Activated naive CD4-positive, alpha-beta T cell treated with anti-CD3 and anti-CD28 coated beads, Interleukin-2, amount 10 ng/mL, durations not matched to agents 7 days and 5 days (primary cell): ENCODE measurements around the gene KIN.

Experiments used
- CTCF ChIA-PET: fragments of 350-600 bp; sonication (Branson Sonifier 250); formaldehyde crosslinking; loops from one replicate; lab custom pipeline; 2021; ENCODE audit warnings: antibody characterized with exemption; lab: Charles Lee
- DNase-seq: peaks from one replicate; pipeline ENCODE4 v3.0.0-alpha.2; 2020
- H3K27ac Mint-ChIP-seq: one replicate; pipeline ENCODE4 v1.8.0; 2021; ENCODE audit warnings: mild to moderate bottlenecking, moderate library complexity, mixed read lengths
- H3K27me3 Mint-ChIP-seq: one replicate; pipeline ENCODE4 v1.8.0; 2021; ENCODE audit warnings: mild to moderate bottlenecking, mixed read lengths
- H3K36me3 Mint-ChIP-seq: one replicate; pipeline ENCODE4 v1.8.0; 2021; ENCODE audit warnings: mixed read lengths
- H3K4me1 Mint-ChIP-seq: one replicate; pipeline ENCODE4 v1.8.0; 2021; ENCODE audit warnings: mixed read lengths
- H3K4me3 Mint-ChIP-seq: one replicate; pipeline ENCODE4 v1.8.0; 2021; ENCODE audit warnings: mild to moderate bottlenecking, moderate library complexity, mixed read lengths
- H3K9me3 Mint-ChIP-seq: one replicate; pipeline ENCODE4 v1.8.0; 2021; ENCODE audit warnings: mixed read lengths

The KIN gene, protein sequence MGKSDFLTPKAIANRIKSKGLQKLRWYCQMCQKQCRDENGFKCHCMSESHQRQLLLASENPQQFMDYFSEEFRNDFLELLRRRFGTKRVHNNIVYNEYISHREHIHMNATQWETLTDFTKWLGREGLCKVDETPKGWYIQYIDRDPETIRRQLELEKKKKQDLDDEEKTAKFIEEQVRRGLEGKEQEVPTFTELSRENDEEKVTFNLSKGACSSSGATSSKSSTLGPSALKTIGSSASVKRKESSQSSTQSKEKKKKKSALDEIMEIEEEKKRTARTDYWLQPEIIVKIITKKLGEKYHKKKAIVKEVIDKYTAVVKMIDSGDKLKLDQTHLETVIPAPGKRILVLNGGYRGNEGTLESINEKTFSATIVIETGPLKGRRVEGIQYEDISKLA

DNA sequence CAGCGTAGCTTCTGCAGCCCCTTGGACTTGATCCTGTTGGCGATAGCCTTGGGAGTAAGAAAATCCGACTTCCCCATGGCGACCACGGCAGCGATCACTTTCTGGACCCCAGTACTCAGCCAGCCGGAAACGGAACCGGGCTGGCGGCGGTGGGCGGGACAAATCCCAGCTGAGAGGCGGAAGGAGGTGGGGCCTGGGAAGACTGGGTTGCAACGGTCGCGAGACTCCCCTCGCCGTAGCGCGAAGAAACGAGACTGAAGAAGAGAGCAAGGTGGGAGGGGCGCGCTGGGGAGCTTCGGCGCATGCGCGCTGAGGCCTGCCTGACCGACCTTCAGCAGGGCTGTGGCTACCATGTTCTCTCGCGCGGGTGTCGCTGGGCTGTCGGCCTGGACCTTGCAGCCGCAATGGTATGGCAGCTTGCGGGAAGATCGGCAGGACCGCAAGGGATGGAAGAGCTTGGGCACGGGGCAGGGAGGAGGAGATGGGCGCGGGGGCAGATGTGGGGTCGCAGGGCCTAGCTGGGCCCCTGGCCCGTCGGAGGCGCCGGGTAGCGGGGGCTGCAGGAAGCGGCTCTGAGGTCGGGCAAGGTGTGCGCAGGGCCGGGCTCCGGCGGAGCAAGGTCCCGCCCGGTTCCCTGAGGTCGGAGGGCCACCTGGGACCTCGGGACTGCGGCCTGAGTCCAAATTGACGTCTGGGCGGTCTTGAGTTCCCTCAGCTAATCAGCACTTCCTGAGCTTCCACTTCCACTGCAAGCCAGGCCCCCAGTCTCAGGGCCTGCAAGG is at the start of gene KIN, which contains the start of gene ATP5F1C:
Gene KIN (minus strand): TSS at position 137 of the 782 bp plus-strand sequence. CDS start 60 bp downstream, at position 77.
Gene ATP5F1C (plus strand): TSS at position 321 of the 782 bp plus-strand sequence. CDS start 31 bp downstream, at position 352.
- CTCF ChIA-PET: interaction anchor here (0.6 to 1.4 kb wide), 4 partner anchors 18 to 262 kb away, joined by 3 to 4 read pairs (median 3); partner anchors contain the start of gene TAF3
- peak; percentile 98 for DNase-seq
- Mint-ChIP-seq H3K4me3 (no peak within 1 kb of the TSS), H3K27ac (no peak within 1 kb of the TSS), H3K4me1 (peaks cover 55% of the 10 kb centered on the region), H3K36me3 (peaks cover 18% of the 10 kb centered on the region), H3K27me3 (no peaks in the 10 kb centered on the region), H3K9me3 (no peaks in the 10 kb centered on the region)

DNA sequence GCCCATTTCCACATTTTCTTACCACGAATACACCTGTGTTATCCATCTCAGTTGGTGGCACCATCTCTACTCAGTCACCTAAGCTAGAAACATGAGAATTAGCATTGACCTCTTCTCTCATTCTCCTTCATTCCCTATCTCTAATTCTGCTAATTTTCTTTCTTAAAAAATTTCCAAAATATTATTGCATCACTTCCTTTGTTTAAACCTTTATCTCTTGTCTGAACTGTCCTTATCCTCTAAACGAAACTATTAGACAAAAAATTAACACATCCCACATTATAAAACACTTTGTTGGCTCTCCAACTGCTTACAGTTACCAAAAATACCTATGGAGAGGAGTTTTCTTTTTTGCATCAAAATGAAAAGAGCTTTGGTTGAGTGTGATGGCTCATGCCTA is 48.8 kb upstream of the KIN start:
- Mint-ChIP-seq H3K4me1 (peaks cover 4% of the 10 kb centered on the region), H3K36me3 (peaks cover 26% of the 10 kb centered on the region), H3K27ac (no peak overlapping the region), H3K4me3 (no peak overlapping the region), H3K27me3 (no peaks in the 10 kb centered on the region), H3K9me3 (no peaks in the 10 kb centered on the region)
- no peak for DNase-seq
- CTCF ChIA-PET: no interaction called here

DNA sequence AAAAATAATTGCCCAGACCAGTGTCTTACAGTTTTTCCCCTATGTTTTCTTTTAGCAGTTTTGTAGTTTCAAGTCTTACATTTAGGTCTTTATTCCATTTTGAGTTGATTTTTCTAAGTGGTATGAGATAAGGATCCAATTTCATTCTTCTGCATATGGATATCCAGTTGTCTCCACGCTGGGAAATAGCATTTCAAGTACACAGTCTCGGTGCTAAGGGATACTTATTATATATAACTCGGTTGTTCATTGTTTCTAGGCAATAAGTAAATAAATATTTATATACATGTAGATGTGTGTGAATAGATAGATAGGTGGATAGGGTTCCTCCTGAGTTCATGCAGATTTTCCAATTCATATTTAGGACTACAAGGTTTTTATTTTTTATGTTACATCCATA is 46.5 kb upstream of the KIN start:
- no peaks in the 10 kb centered on the region for H3K27me3 Mint-ChIP-seq
- H3K36me3 Mint-ChIP-seq: peaks cover 25% of the 10 kb centered on the region
- H3K27ac Mint-ChIP-seq: no peak overlapping the region
- no peaks in the 10 kb centered on the region for H3K9me3 Mint-ChIP-seq
- H3K4me1 Mint-ChIP-seq: peaks cover 7% of the 10 kb centered on the region
- CTCF ChIA-PET: no interaction called here
- no peak for DNase-seq
- no peak overlapping the region for H3K4me3 Mint-ChIP-seq

DNA sequence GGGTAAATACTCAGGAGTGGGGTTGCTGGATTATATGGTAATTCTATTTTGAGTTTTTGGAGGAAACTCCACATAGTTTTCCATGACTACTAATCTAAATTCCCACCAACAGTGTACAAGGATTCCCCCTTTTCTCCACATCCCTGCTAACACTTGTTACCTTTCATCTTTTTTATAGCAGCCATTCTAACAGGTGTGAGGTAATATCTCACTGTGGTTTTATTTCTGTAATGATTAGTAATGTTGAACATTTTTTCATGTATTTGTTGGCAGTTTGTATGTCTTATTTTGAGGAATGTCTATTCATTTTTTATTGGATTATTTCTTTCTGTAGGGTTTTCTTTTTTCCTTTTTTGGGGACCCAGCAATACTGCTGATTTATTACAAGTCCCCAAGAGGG is 45.4 kb upstream of the KIN start:
- no peaks in the 10 kb centered on the region for H3K27me3 Mint-ChIP-seq
- peaks cover 7% of the 10 kb centered on the region for H3K4me1 Mint-ChIP-seq
- peaks cover 25% of the 10 kb centered on the region for H3K36me3 Mint-ChIP-seq

DNA sequence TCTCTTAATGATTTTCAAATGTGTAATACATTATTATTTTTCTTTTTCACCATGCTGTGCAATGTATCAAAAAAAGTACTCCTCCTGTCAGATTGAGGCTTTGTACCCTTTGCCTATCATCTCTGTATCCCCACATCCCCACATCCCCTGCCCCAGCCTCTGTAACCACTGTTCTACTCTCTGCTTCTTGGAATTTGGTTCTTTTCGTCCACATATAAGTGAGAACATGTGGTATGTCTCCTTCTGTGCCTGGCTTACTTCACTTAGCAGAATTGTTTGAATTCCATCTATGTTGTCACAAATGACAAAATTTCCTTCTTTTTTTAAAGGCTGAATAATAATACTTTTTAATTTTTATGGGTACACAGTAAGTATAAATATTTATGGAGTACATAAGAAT is 44.3 kb upstream of the KIN start:
- no peaks in the 10 kb centered on the region for H3K27me3 Mint-ChIP-seq
- no peak overlapping the region for H3K4me3 Mint-ChIP-seq
- CTCF ChIA-PET: no interaction called here
- peaks cover 26% of the 10 kb centered on the region for H3K36me3 Mint-ChIP-seq
- peaks cover 8% of the 10 kb centered on the region for H3K4me1 Mint-ChIP-seq
- DNase-seq: no peak
- no peak overlapping the region for H3K27ac Mint-ChIP-seq
- no peaks in the 10 kb centered on the region for H3K9me3 Mint-ChIP-seq

More for the DNA sequence above, 45.4 kb upstream of the KIN start:
- no peak for DNase-seq
- CTCF ChIA-PET: no interaction called here
- no peaks in the 10 kb centered on the region for H3K9me3 Mint-ChIP-seq
- no peak overlapping the region for H3K27ac Mint-ChIP-seq
- no peak overlapping the region for H3K4me3 Mint-ChIP-seq

DNA sequence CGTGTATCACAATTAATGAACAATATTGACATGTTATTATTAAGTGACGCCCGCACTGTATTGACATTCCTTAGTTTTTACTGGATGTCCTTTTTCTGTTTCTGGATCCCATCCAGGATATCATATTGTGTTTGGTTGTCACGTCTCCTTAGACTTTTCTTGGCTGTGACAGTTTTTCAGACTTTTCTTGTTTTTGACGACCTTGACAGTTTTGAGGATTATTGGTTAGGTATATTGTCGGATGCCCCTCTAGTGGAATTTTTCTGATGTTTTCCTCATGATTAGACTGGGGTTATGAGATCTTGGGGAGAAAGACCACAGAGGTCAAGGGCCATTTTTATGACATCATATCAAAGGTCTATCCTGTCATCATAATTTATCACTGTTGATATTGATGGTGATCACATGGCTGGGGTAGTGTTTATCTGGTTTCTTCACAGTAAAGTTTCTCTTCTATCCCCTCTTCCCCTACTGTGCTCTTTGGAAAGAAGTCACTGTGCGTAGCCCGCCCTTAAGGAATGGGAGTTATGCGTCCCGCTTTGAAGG is 41.6 kb upstream of the KIN start:
- no peak overlapping the region for H3K4me3 Mint-ChIP-seq

DNA sequence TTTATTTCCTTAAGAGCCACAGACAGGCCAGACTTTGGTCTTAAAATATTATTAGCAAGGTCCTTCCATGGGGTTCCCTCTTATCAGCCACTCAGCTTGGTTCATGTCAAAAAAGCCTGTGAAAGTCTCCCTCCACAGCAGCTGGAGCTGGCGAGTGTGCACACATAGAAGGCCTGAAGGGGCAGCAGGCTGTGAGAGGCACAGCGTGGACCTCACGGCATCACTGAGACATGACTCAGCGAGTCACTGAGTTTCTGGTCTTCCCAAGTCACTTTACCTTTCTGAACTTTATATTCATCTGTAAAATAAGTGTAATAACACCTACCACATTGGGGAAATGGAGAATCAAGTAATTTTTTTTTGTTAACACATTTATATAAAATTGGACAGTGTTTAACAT is 39.2 kb upstream of the KIN start:
- peaks cover 4% of the 10 kb centered on the region for H3K4me1 Mint-ChIP-seq
- no peak for DNase-seq
- no peaks in the 10 kb centered on the region for H3K27me3 Mint-ChIP-seq
- peaks cover 20% of the 10 kb centered on the region for H3K36me3 Mint-ChIP-seq
- CTCF ChIA-PET: no interaction called here
- H3K4me3 Mint-ChIP-seq: no peak overlapping the region
- H3K9me3 Mint-ChIP-seq: no peaks in the 10 kb centered on the region
- no peak overlapping the region for H3K27ac Mint-ChIP-seq

More for the DNA sequence above, 41.6 kb upstream of the KIN start:
- H3K27me3 Mint-ChIP-seq: no peaks in the 10 kb centered on the region
- peaks cover 18% of the 10 kb centered on the region for H3K36me3 Mint-ChIP-seq
- DNase-seq: no peak
- H3K27ac Mint-ChIP-seq: no peak overlapping the region
- CTCF ChIA-PET: no interaction called here
- no peaks in the 10 kb centered on the region for H3K9me3 Mint-ChIP-seq
- peaks cover 8% of the 10 kb centered on the region for H3K4me1 Mint-ChIP-seq

DNA sequence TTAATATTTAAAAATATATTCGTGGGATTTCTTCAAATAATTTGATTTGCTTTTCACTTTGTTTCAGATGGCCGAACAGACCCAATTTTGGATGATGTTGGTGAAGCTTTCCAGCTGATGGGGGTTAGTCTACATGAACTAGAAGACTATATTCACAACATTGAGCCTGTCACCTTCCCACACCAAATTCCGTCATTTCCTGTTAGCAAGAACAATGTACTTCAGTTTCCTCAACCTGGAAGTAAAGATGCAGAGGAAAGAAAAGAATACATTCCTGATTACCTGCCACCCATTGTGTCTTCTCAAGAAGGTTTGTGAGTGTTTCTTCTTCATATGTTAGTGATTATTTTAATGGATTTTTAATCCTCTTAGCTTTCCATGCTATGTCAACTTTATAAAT is 36.5 kb upstream of the KIN start:
- no peaks in the 10 kb centered on the region for H3K9me3 Mint-ChIP-seq
- no peak overlapping the region for H3K4me3 Mint-ChIP-seq
- no peak overlapping the region for H3K27ac Mint-ChIP-seq
- no peak for DNase-seq
- no peaks in the 10 kb centered on the region for H3K27me3 Mint-ChIP-seq
- H3K36me3 Mint-ChIP-seq: peaks cover 18% of the 10 kb centered on the region
- H3K4me1 Mint-ChIP-seq: peaks cover 15% of the 10 kb centered on the region
- CTCF ChIA-PET: no interaction called here

DNA sequence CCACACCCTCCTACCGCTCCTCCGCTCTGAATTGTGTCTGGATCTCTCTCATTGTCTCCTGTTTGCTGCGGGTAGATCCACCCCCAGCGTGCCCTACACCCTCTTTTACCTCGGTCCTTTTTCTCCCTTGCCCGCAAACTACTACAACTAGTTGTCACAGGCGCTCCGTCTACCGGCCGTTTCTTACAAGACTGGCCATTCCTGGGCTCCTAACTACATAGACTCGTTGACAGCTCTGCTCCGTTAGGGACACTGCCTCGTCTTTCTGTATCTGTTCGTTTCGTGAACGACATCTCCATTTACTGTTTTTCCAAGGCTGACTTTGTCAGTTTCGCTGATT is 31.3 kb upstream of the KIN start:
- Mint-ChIP-seq H3K9me3 (no peaks in the 10 kb centered on the region), H3K36me3 (peaks cover 3% of the 10 kb centered on the region), H3K4me3 (peak overlapping the region; percentile 89), H3K4me1 (peaks cover 28% of the 10 kb centered on the region), H3K27ac (peak overlapping the region; percentile 88), H3K27me3 (peaks cover 22% of the 10 kb centered on the region)
- peak; percentile 53 for DNase-seq
- CTCF ChIA-PET: interaction anchor here (0.6 to 1.9 kb wide), 3 partner anchors 15 to 221 kb away, joined by 3 to 4 read pairs (median 3); partner anchors contain the start of genes ATP5F1C and KIN

DNA sequence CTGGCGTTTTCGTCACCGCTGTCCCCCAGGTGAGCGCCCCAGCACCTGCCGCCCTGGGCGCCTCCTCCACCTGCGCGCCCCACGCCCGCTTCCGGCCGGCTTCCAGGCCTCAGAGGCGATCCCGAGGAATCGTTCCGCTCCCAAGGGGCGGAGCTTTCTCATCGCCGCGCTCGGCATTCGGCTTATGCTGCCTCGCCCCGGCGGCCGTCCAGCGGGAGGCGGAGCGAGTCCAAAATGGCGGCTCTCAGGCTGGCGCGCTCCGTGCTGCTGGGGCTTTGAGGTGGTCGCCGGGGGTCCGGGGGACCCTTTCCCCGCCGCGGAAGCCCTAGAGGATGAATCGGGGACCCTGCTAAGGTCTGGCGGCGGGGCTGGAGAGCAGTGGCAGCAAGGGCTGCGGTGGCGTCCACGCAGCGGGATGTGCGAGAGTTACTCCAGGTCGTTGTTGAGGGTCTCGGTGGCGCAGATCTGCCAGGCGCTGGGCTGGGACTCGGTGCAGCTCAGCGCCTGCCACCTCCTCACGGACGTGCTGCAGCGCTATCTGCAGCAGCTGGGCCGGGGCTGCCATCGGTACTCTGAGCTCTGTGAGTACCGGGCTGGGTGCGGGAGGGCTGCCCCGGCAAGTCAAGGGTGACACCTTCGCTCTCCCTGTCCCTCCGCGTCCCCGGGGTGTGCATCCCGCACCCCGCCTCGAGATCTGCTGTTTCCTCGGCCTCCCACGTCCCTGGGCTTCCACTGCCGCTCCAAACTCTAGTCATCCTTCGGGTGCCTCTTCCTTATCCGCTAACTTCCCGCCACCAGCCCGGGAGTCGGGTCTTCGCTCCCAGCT is 30.7 kb upstream of the KIN start, which contains the start of gene TAF3:
Gene TAF3 (plus strand): TSS at position 211 of the 826 bp plus-strand sequence. CDS start 205 bp downstream, at position 416.
- Mint-ChIP-seq H3K27ac (peak within 1 kb of the TSS; percentile 88), H3K4me1 (peaks cover 28% of the 10 kb centered on the region), H3K36me3 (peaks cover 3% of the 10 kb centered on the region), H3K27me3 (peaks cover 28% of the 10 kb centered on the region), H3K4me3 (peak within 1 kb of the TSS; percentile 89), H3K9me3 (no peaks in the 10 kb centered on the region)
- CTCF ChIA-PET: interaction anchor here (0.6 to 1.9 kb wide), 4 partner anchors 9 to 222 kb away, joined by 3 to 4 read pairs (median 3); partner anchors contain the start of genes ATP5F1C and KIN
- DNase-seq: peak; percentile 95

DNA sequence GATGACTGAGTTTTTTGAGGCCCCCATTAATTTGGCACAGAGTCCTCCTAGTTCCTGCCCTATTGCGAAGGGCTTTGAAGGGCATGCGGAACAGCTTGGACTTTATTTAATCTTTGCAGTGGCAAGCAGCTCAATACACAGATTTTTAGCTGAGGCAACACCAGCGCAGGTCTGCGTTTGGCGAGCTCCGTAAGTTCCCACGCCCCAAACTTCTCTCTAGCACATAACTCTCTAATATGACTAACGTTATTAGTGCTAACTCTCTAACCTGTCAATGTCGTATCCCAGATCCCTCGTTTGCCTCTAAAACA is 30.1 kb upstream of the KIN start:
- CTCF ChIA-PET: interaction anchor here (0.9 to 1.9 kb wide), 4 partner anchors 9 to 293 kb away, joined by 3 to 4 read pairs (median 3); partner anchors contain the start of genes ATP5F1C and KIN
- peak overlapping the region; percentile 88 for H3K27ac Mint-ChIP-seq
- H3K9me3 Mint-ChIP-seq: no peaks in the 10 kb centered on the region
- DNase-seq: no peak
- H3K4me1 Mint-ChIP-seq: peaks cover 28% of the 10 kb centered on the region
- peaks cover 34% of the 10 kb centered on the region for H3K27me3 Mint-ChIP-seq
- H3K36me3 Mint-ChIP-seq: peaks cover 3% of the 10 kb centered on the region
- peak overlapping the region; percentile 89 for H3K4me3 Mint-ChIP-seq

DNA sequence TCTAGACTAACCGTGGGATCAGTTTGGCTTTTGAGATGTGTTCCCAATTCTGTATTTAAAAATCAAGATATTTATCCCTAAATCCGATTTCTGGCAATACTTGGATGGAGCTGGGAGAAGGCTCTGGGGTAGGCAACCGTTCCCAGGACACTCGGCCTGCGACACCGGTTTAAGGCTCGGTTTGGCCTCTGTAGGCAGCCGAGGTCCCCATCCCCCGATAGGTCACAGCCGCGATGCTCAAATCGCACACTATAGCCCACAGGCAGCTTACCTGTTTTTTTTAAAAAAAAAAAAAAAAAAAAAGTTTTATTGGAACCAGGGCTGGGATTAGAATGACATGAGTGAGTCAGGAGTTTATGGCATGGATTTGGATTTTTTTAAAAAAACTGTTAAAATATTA is 29.8 kb upstream of the KIN start:
- peaks cover 3% of the 10 kb centered on the region for H3K36me3 Mint-ChIP-seq
- peaks cover 28% of the 10 kb centered on the region for H3K4me1 Mint-ChIP-seq
- DNase-seq: no peak
- no peaks in the 10 kb centered on the region for H3K9me3 Mint-ChIP-seq
- no peak overlapping the region for H3K27ac Mint-ChIP-seq
- peaks cover 35% of the 10 kb centered on the region for H3K27me3 Mint-ChIP-seq
- CTCF ChIA-PET: interaction anchor here (0.9 to 1.9 kb wide), 4 partner anchors 8 to 292 kb away, joined by 3 to 4 read pairs (median 3); partner anchors contain the start of genes ATP5F1C and KIN
- H3K4me3 Mint-ChIP-seq: peak overlapping the region; percentile 89

DNA sequence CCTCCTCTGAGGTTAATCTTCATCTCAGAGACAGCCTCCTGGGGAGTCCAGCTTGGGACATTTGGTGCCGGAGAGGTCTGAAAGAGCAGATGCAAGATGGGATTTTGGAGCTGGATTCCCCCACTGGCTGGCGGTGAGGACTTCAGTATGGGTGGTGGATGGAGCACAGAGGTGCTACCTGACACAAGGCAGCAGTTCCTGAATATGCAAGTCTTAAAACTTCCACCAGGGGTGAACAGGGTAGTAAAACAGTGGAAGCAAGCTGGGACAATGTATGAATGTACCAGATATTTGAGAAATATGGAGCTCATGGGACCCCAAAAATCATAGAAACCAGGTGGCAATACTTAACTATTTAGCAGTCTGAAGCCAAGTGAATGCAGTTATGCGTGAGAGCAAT is 25.7 kb upstream of the KIN start:
- CTCF ChIA-PET: no interaction called here
- DNase-seq: no peak
- Mint-ChIP-seq H3K27me3 (peaks cover 35% of the 10 kb centered on the region), H3K9me3 (no peaks in the 10 kb centered on the region), H3K4me1 (peaks cover 12% of the 10 kb centered on the region), H3K27ac (no peak overlapping the region), H3K36me3 (no peaks in the 10 kb centered on the region), H3K4me3 (no peak overlapping the region)
